HG02840 (cell line): ENCODE data around the gene EPHB1.

Experiments
- ATAC-seq: cut with Tn5 transposase; IDR thresholded peaks from one replicate; pipeline ENCODE4 v1.9.1; 2021; ENCODE audit warnings: mild to moderate bottlenecking, moderate library complexity, moderate number of reproducible peaks; ENCODE audit not compliant: unreplicated experiment, low FRiP score

EPHB1 gene

GRCh38 chr3:134804508-134805480, 9.7 kb downstream of the EPHB1 start:
- no peak for ATAC-seq

GRCh38 chr3:134807189-134807588, 12.1 kb downstream of the EPHB1 start:
- ATAC-seq, result no peak

GRCh38 chr3:134808835-134809234, 13.8 kb downstream of the EPHB1 start:
- ATAC-seq, result no peak

- ATAC-seq, result no peak
Observed at GRCh38 chr3:134809427-134810051, 14.5 kb downstream of the EPHB1 start.

- ATAC-seq, result no peak
Observed at GRCh38 chr3:134810052-134810435, 15.0 kb downstream of the EPHB1 start.

- ATAC-seq, result no peak
Observed at GRCh38 chr3:134810850-134811249, 15.8 kb downstream of the EPHB1 start.

GRCh38 chr3:134813618-134814017, 18.6 kb downstream of the EPHB1 start:
- no peak for ATAC-seq

- no peak for ATAC-seq
Observed at GRCh38 chr3:134815519-134815918, 20.5 kb downstream of the EPHB1 start.

- ATAC-seq, result no peak
Observed at GRCh38 chr3:134816623-134817022, 21.6 kb downstream of the EPHB1 start.

- peak; percentile 53 for ATAC-seq
Observed at GRCh38 chr3:134817297-134817696, 22.2 kb downstream of the EPHB1 start.

GRCh38 chr3:134820994-134821393, 25.9 kb downstream of the EPHB1 start:
- no peak for ATAC-seq

- ATAC-seq, result no peak
Observed at GRCh38 chr3:134822090-134822489, 27.0 kb downstream of the EPHB1 start.

- ATAC-seq, result no peak
Observed at GRCh38 chr3:134823679-134824078, 28.6 kb downstream of the EPHB1 start.

- no peak for ATAC-seq
Observed at GRCh38 chr3:134824791-134825190, 29.7 kb downstream of the EPHB1 start.

GRCh38 chr3:134827213-134827612, 32.2 kb downstream of the EPHB1 start:
- ATAC-seq, result no peak

- ATAC-seq, result no peak
Observed at GRCh38 chr3:134829721-134830120, 34.7 kb downstream of the EPHB1 start.

- ATAC-seq, result no peak
Observed at GRCh38 chr3:134832585-134832984, 37.5 kb downstream of the EPHB1 start.

GRCh38 chr3:134833453-134834163, 38.5 kb downstream of the EPHB1 start:
- no peak for ATAC-seq

- no peak for ATAC-seq
Observed at GRCh38 chr3:134836921-134837320, 41.9 kb downstream of the EPHB1 start.

GRCh38 chr3:134838599-134838998, 43.5 kb downstream of the EPHB1 start:
- no peak for ATAC-seq

- ATAC-seq, result no peak
Observed at GRCh38 chr3:134839422-134839821, 44.4 kb downstream of the EPHB1 start.
